Measurements from ENCODE around the gene NXPE4.

GRCh38 chr11:114616516-114616915, 20.9 kb upstream of the NXPE4 start:
- no peak for TF ChIP-seq EZH2 (IDR thresholded peaks at IDR 0.05)
- no peak for TF ChIP-seq POLR2AphosphoS5 (IDR thresholded peaks at IDR 0.05; ENCODE audit: borderline replicate concordance, low read depth, low read length)
